ENCODE data around the gene C3. TPM values are rescaled to one million over a fixed set of nuclear protein-coding genes. Genes with fewer than 3 reads are reported as not detected.

C3 gene
- total RNA-seq, 1 donor from 2014 or later, result 1,129 TPM

GRCh38 chr19:6697291-6697690 lies 23.2 kb downstream of the C3 start:
- H3K27ac ChIP-seq, result no peak overlapping the region
- ATAC-seq (no peak), DNase-seq (no peak)
- H3K4me1 ChIP-seq, result no peaks in the 10 kb centered on the region
- no peak overlapping the region for H3K4me3 ChIP-seq
- H3K27me3 ChIP-seq, result no peaks in the 10 kb centered on the region
- H3K36me3 ChIP-seq, result peaks cover 58% of the 10 kb centered on the region
- intact Hi-C loops (cut with DNase I), result no loop called here
- H3K9me3 ChIP-seq, result no peaks in the 10 kb centered on the region
- no peak for TF ChIP-seq CTCF (IDR thresholded peaks at IDR 0.05)

GRCh38 chr19:6696239-6696820 lies 24.1 kb downstream of the C3 start:
- H3K36me3 ChIP-seq, result peaks cover 57% of the 10 kb centered on the region
- ATAC-seq, result no peak
- H3K27me3 ChIP-seq, result no peaks in the 10 kb centered on the region
- no peaks in the 10 kb centered on the region for H3K4me1 ChIP-seq
- intact Hi-C loops (cut with DNase I), result no loop called here
- no peak overlapping the region for H3K4me3 ChIP-seq
- no peaks in the 10 kb centered on the region for H3K9me3 ChIP-seq
- DNase-seq, result no peak
- TF ChIP-seq CTCF (IDR thresholded peaks at IDR 0.05), result no peak
- no peak overlapping the region for H3K27ac ChIP-seq

GRCh38 chr19:6694147-6694815 lies 26.2 kb downstream of the C3 start:
- no peak for DNase-seq
- H3K27me3 ChIP-seq, result no peaks in the 10 kb centered on the region
- ATAC-seq, result peak; percentile 48
- intact Hi-C loops (cut with DNase I), result no loop called here
- no peak overlapping the region for H3K27ac ChIP-seq
- TF ChIP-seq CTCF (IDR thresholded peaks at IDR 0.05), result no peak
- peaks cover 74% of the 10 kb centered on the region for H3K36me3 ChIP-seq
- no peaks in the 10 kb centered on the region for H3K9me3 ChIP-seq
- no peak overlapping the region for H3K4me3 ChIP-seq
- H3K4me1 ChIP-seq, result no peaks in the 10 kb centered on the region

- intact Hi-C loops (cut with DNase I), result no loop called here
- peaks cover 77% of the 10 kb centered on the region for H3K36me3 ChIP-seq
- no peaks in the 10 kb centered on the region for H3K4me1 ChIP-seq
- no peaks in the 10 kb centered on the region for H3K27me3 ChIP-seq
- no peak overlapping the region for H3K4me3 ChIP-seq
- DNase-seq (no peak), ATAC-seq (peak; percentile 13)
- TF ChIP-seq CTCF (IDR thresholded peaks at IDR 0.05), result no peak
- H3K9me3 ChIP-seq, result no peaks in the 10 kb centered on the region
- no peak overlapping the region for H3K27ac ChIP-seq
Observed at GRCh38 chr19:6693681-6694080, 26.8 kb downstream of the C3 start.

GRCh38 chr19:6693056-6693471 lies 27.4 kb downstream of the C3 start:
- intact Hi-C loops (cut with DNase I), result no loop called here

More at GRCh38 chr19:6693056-6693471, 27.4 kb downstream of the C3 start:
- no peak overlapping the region for H3K4me3 ChIP-seq
- no peaks in the 10 kb centered on the region for H3K9me3 ChIP-seq
- ATAC-seq, result peak; percentile 6
- TF ChIP-seq CTCF (IDR thresholded peaks at IDR 0.05), result no peak
- H3K27me3 ChIP-seq, result no peaks in the 10 kb centered on the region
- no peak overlapping the region for H3K27ac ChIP-seq
- H3K4me1 ChIP-seq, result no peaks in the 10 kb centered on the region
- H3K36me3 ChIP-seq, result peaks cover 78% of the 10 kb centered on the region
- no peak for DNase-seq
